Measurements from ENCODE around the gene APBA2.
A peak's percentile ranks its signal among the peaks of the same experiment; 100 is the strongest.

APBA2 gene

DNA sequence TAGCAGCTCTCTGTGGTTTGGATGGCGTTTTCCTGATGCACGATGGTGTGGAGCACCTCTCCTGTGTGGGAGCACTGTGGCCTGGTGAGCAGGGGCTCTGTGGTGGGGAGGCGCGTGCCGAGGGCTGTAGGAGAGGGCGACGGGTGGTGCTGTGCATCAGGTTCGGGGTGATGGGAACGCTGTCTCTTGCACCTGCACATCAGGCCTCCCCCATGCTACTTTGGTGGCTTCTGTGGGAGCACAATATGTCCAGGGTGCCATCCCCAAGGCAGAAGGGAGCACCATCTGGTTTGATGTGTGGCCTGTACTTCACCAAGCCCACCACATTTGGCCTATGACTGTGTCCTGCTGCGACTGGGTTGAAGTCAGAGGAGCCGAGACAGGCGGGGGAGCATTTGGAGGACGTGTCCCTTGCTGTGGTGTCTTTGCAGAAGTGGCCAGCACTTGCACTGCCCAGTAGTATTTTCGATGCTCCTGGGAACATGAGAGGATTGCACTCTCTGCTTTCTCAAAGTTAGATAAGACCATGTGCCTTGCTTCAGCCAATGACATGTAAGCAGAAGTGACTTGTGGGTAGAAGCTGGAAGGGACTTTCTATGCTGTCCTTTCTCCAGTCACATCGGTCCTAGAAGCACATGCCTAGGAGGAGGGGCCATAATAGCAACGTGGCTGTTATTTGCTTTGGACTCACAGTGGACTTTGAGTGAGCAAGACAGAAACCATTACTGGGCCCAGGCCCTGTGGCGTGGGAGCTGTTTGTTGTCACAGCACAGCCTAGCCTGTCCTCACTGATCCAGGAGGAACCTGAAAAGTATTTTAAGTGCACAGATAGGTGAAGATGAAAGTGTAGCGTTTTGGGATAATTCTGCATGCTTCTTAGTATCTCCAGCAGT, 72.1 kb downstream of the APBA2 start:
- no peak for DNase-seq (ENCODE audit: low read depth)

DNA sequence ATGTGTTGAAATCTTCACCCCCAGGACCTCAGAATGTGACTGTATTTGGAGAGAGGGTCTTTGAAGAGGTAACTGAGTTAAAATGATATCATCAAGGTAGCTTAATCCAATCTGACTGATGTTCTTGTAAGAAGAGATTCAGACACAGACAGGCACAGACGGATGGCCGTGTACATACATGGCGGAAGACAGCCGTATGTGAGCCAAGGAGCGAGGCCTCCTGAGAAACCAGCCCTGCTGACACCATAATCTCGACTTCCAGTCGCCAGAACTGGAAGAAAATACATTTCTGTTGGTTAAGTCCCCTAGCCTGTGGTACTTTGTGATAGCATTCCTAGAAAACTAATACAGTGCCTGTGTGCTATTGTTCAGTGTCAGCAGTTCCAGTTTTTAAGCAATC, 73.6 kb downstream of the APBA2 start:
- no peak for DNase-seq (ENCODE audit: low read depth)

DNA sequence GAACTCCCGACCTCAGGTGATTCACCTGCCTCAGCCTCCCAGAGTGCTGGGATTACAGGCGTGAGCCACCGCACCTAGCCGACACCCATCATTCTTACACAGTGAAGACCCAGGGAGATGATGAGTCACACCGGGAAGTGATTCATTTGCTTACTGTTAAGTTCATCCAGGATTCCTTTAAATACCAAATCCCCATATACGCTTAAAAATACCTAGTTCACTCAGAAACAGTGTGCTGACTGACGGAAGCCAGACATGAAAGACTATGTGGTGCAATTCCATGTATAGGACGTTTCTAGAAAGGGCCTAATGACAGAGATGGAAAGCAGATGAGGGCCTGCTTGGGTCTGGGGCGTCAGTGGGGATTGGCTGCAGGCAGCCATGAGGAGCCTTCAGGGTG, 75.2 kb downstream of the APBA2 start:
- DNase-seq (ENCODE audit: low read depth) = peak; percentile 96

DNA sequence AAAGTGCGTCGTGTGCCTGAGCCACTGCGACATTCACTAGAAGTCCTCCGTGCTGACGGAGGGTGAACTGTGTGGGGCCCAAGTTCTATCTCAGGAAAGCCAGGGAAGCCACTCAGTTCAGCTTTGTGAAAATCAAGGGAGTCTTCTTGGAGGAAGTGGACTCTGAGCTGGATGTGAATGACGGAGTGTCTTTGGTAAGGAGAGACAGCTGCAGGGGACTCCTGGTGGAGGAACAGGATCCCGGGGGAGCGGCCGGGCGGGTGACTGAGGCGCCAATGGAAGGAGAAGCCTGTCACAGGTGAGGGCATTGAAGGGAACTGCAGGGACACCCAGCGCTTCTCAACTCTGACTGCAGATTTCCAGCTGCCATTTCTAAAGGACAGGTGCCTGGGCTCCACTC, 75.6 kb downstream of the APBA2 start:
- DNase-seq (ENCODE audit: low read depth) = no peak

DNA sequence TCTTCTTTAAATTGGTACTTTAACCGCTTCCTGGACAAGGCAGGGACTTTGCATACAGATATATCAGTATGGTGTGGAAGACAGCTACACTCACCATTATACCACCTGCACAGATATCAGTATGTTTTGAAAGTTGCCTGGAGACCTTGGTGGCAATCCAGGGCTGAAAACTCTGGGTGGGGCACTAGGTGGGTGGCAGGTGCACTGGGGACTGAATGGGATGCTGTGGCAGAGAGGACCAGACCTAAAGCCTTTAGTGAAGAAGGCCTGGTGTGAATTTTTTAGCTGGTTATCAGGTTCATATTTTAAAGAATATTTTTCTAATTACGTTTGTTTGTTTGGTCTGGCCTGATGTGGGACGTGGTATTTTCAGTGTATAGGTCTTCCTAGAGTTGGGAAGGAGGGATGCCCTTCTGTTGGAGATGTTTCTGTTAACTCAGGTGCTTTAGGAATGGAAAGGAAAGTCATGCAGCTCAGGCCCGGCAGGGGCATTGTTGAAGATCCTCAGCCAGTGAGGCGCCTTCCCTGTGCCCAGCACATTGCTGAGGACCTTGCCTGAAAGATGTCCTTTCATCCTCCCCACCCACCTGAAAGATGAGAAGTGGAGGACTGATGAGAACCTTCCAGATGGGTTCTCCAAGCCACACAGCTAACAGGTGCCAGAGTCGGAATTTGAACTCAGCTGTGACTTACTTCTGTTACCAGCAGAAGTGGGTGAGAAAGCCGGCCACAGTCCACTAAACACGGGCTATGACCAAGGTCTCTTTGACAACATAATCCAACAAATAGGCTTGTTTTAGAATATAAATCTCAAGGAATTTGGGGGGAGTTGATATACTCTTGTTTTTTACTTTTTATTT, 77.3 kb downstream of the APBA2 start:
- peak; percentile 48 for DNase-seq (ENCODE audit: low read depth)

DNA sequence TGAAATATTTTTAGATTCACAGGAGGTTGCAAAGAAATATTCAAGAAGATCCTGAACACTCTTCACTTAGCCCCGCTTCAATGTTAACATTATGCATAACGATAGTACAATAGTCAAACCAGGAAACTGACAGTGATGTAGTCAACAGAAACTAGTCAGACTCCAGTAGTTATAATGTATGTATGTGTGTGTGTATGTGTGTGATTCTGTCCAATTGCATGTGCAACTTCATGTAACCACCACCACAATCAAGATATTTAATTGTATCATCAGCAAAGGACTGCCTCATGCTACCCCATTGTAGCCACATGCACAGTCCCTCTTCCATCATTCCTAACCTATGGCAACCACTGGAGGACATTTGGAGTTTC, 77.9 kb downstream of the APBA2 start:
- DNase-seq (ENCODE audit: low read depth) = no peak

DNA sequence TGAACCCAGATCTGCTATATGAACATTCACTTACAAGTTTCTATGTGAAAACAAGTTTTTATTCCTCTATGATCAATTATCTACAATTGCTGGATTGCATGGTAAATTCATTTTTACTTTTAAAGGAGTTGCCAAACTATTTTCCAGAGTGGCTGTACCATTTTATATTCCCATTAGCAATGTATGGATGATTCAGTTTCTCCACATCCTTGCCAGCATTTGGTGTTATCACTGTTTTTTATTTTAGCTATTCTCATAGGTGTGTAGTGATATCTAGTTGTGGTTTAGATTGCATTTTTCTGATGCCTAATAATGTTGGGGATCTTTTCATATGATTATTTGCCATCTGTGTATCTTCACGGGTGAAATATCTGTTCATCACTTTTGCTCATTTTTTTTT, 78.3 kb downstream of the APBA2 start:
- no peak for DNase-seq (ENCODE audit: low read depth)

DNA sequence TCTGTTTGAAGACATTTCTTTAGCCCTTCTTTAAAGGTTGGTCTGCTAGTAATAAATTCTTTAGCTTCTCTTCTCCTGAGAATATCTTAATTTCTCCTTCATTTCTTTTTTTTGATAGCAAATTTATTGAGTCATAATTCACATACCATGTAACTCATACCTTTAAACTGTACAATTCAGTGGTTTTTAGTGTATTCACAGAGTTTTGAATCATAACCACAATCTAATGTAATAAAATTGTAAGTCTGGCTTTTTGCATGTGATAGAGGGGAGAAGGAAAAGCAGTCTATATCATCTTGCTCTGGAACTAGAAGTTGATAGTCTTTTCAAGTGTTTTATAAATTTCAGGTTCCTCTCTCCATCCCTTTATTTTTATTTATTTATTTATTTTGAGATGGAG, 81.3 kb downstream of the APBA2 start:
- peak; percentile 64 for DNase-seq (ENCODE audit: low read depth)

DNA sequence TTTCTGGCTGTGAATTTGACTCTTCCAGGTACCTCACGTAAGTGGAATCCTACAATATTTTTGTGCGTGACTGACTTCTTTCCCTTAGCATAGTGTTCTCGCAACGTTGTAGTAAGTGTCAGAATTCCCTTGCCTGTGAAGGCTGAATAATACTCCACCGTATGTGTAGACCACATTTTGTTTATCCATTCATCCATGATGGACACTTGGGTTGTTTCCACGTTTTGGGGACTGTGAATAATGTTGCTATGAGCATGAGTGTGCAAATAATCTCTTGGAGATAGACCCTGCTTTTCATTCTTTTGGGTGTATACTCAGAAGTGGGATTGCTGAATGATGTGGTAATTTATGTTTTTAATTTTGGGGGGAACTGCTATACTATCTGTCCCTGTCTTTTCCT, 82.2 kb downstream of the APBA2 start:
- no peak for DNase-seq (ENCODE audit: low read depth)

DNA sequence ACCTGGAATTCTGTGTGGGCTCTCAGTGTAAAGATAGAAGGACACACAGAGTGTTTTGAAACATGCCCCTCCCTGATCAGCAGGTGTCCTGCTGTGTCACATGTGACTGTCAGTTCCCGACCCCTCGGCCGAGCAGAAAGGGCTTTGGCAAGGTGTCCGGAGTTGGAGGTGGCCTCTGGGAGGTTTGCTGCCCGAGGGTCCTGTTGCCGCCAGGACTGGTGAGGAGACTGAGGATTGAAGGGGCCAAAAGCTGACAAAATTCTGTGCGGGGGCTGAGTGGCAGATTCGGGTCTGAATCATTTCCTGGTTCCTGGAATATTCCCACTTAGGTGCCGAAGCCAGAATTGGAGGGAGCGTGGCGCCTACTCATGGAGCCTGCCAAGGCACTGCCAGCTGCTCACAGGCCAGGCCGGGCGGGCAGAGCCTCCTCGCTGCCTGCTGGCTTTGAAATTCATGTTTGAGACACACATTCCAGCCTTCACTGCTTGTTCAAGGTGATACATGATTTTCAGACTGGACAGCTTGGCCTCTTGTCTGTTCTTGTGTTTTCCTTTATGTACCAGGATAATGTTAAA, 83.8 kb downstream of the APBA2 start:
- DNase-seq (ENCODE audit: low read depth) = peak; percentile 46

DNA sequence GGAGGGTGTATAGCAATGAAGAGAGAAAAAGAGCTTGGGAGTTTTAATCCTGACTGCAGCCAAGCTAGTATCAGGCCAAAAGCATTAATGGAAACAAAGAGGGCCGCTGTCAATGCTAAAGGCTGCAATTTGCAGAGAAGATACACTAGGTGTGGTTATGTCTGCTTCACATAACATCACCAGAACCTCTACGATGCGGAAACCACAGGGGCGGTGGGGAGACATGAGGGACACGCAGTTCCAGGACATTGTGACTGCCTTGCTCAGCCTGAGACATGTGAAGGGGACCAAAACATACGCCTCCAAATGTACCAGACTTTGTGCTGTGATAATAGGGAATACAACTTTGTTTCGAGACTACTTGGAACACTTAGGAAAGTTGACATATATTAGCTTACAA, 88.4 kb downstream of the APBA2 start:
- no peak for DNase-seq (ENCODE audit: low read depth)

DNA sequence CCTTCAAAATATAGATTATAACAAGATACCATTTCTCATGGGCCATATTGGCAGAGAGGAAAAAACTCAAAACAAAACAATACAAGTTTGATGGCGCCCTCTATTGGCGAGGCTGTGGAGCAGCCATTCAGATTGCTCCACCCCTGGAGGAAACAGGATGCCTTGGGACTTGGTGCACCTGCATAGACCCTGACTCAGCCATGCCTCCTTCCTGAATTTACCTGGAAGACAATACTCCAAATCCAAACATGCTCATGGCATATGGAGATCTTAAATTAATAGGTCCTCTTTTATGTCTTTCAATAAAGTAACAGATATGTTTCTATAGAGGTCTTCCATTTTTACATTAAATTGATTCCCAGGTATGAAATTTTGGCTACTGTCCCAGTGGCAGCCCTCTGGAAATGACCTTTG, 90.0 kb downstream of the APBA2 start:
- DNase-seq (ENCODE audit: low read depth) = peak; percentile 74

DNA sequence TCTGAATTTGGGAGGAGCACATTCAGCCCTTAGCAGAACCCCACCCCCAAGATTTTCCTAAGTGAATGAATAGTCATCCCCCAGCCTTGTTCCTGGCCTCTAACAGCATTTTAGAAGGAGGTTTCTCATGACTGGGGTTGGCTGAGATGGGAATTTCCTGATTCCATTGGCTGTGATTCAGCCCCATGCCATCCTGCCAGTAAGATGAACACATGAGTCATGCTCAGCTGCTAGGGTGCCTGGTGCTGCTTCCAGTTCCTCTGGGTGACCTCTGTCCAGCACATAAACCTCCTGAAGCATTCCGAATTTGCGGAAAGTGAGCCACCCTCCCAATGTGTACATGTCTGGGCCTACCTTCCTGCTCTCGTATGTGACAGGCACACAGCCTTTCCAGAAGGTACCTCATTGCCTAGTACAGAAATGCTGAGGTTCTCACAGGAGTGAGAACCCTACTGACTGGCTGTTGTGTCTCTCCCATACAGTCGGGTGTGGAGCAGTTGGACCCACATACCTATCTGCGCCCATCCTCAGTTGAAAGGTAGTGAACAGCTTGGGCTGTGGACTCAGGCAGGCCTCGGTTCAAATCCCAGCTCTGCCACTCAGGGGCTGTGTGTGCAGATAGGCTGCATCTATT, 91.7 kb downstream of the APBA2 start:
- peak; percentile 97 for DNase-seq (ENCODE audit: low read depth)

DNA sequence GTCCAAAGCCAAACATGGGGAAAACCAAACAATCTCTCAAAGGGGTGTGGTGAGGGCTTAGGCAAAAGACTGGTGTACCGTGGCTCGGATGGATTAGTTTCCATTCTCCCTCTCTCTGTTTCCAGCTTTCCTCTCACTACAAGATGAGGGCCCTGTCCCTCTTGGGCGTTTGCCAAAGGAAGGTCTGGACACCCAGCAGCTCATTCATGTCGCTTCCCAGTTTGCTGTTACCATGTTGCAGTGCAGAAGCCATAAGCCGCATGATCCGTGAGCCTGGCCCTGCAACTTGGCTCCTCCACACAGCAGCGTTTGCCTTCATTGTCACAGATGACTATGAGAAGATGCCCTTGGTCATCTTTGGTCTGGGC, 92.2 kb downstream of the APBA2 start:
- DNase-seq (ENCODE audit: low read depth) = no peak

DNA sequence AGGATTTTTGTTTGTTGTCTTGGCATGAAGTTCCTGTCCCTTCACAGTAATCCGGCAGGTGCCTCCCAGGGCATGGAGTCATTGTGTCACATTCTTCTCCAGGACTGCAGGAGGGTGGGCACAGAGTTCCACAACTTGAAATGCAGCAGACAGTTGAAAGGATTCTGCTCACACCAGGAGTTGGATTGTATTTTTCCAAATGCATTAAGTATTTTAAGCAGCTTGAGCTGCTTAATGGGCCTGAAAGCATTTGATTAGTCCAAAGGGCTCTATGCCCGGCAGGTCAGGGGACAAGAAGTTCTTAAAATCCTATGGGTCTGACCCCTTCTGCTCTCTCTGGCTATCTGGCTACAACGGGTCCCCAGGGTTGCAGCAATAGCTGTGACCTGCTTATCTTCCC, 92.9 kb downstream of the APBA2 start:
- DNase-seq (ENCODE audit: low read depth) = no peak

DNA sequence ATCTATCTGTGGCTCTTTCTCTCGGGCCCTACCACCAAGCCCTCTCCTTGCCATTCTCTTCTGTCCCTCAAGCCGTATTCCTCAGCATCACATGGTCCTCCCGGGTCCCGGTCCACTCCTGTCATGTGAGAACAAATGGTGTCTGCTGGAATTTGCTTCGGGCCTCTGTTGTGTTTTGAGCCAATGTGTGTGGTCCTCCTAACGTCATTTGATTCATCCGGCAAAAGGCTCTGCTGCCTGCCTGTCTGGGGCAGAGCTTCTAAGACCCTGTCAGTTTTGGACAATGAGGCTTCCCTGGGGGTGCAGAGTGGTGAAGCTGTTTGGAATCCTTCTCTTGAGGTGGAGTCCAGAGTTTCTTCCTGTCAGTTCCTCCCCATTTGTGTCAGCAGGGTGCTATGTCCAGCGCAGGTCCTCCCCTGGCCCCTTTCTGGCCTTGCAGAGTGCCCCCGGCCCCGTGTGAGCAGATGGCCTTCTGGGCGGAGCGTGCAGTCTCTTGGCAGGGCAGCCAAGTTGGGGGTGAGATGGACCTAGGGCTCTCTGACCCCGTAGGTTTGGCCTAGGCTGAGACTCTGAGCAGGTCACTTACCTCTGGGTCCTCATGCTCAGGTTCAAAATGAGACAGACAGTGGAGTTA, 93.6 kb downstream of the APBA2 start:
- DNase-seq (ENCODE audit: low read depth) = no peak

DNA sequence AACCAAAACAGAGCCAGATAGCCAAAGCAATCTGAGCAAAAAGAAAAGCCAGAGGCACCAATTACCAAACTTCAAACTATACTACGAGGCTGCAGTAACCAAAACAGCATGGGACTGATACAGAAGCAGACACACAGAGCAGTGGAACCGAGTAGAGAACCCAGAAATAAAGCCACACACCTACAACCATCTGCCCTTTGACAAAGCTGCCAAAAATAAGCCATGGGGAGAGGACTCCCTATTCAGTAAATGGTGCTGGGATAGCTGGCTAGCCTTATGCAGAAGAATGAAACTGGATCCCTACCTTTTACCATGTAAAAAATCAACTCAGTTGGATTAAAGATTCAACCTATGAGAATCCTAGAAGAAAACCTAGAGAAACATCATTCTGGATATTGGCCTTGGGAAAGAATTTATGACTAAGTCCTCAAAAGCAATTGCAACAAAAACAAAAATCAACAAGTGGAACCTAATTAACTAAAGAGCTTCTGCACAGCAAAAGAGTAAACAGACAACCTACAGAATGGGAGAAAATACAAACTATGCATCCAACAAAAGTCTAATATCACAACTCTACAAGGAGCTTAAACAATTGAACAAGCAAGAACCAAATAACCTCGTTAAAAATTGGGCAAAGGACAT, 95.1 kb downstream of the APBA2 start:
- no peak for DNase-seq (ENCODE audit: low read depth)

DNA sequence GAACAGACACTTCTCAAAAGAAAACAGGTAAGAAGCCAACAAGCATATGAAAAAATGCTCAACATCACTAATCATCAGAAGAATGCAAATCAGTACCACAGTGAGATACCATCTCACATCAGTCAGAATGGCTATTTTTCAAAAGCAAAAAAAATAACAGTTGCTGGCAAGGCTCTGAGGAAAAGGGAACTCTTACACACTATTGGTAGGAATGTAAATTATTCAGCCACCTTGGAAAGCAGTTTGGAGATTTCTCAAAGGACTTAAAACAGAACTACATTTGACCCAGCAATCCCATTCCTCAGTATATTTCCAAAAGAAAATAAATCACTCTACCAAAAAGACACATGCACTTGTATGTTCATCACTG, 95.6 kb downstream of the APBA2 start:
- no peak for DNase-seq (ENCODE audit: low read depth)

DNA sequence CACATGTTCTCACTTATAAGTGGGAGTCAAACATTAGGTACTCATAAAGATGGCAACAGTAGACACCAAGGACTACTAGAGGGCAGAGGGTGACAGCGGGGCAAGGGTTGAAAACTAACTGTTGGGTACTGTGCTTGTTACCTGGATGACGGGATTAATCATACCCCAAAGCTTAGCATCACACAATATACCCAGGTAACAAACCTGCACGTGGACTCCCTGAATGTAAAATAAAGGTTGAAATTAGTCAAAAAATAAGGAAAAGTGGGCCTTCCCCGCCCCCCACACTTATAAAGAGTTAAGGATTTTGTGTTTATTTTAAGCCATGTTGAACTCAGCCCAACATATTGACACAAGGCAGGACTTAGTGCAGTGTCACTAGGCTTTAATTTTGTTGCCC, 96.1 kb downstream of the APBA2 start:
- no peak for DNase-seq (ENCODE audit: low read depth)

DNA sequence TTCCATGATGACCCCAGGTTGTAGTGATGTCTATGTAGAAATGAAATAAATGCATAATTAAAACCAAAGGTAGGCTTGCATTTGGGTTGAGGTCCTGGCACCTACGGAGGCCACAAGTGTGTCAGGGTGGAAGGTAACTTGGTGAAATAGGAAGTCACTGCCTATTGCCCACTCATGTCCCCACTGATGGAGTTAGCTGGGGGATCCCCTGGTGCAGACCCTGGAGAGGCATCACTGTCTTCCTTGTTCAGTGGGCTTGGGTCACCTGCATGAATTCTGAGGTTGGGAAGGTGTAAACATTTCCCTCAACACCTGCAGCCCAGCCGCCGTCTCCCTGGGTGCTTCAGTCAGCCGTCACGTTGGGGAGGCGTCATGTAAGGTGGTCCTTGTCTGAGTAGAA, 97.1 kb downstream of the APBA2 start:
- no peak for DNase-seq (ENCODE audit: low read depth)

DNA sequence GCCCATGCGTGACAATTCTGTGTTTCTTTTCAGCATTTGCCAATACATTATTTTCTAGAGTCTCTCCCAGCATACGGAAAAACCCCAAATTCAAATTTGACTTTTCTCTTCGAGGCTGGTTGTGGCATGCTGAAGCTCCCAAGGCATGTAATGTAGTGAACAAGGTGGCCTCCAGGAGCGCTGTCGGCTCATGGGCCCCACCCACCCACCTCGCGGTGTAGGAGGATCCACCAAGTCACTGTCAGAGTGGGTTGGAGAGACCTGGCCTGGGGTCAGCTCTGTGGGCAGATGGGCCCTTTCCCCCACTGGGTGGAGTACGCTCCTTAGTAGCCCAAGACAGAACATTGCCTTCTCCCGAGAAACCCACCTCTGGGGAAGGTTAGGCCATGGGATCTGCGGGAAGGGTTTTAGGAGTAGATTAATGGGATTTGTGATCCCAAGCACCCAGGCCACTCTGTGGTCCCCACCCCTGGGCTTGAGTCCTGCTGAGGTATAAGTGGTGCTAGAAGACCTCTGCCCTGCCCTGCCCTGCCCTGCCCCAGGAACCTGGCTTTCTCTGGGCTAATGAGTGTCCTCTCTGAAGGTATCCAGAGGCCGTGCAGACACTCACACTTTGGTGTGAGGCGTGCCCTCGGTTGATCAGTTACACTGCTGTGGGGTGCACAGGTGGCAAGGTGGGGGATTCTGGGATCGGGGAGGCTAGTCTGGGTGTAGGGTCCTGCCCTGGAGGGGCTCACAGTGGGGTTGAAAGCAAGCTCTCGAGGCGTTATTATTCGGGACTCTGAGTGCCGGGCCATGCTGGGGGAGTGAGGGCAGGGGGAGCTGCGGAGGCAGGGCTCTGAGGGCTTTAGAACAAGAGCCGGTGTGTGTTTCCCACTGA, 97.9 kb downstream of the APBA2 start:
- DNase-seq (ENCODE audit: low read depth) = no peak

Measured in ELR (cell line).